Caco-2 (cell line): ENCODE data around the gene CORO2A. TPM values are rescaled to one million over a fixed set of nuclear protein-coding genes. Genes with fewer than 3 reads are reported as not detected.
"Not testable (repeated sequence)": the region's sequence is repeated elsewhere in the genome, so short reads cannot be mapped to it uniquely, and the experiment has no call there.

Experiments
- BruUV-seq: library from RNA; stranded (reverse); fragments of 400-500 nt; replicated peaks from 2 replicates; lab custom pipeline; 2021; lab: Mats Ljungman, UMichigan
- CTCF ChIA-PET: fragments of 300-600 bp; sonication (Branson Sonifier 250); formaldehyde crosslinking; loops from one replicate; lab custom pipeline; 2022; ENCODE audit warnings: antibody characterized with exemption; lab: Charles Lee
- POLR2A ChIA-PET: fragments of 300-600 bp; sonication (Branson Sonifier 250); formaldehyde crosslinking; loops from one replicate; lab custom pipeline; 2022; ENCODE audit warnings: antibody characterized with exemption; lab: Charles Lee
- DNase-seq, 2 experiments: peaks; one replicate each; pipeline versions ENCODE4 v3.0.0 to v3.0.0-alpha.2; 2020 to 2022
- H3K27me3 ChIP-seq: replicated peaks from 2 replicates; pipeline ENCODE4 v1.6.0; 2011; ENCODE audit warnings: low read length; ENCODE audit not compliant: control insufficient read depth, insufficient read depth
- H3K36me3 ChIP-seq: 2 replicates; pipeline ENCODE4 v1.5.1; 2011; ENCODE audit warnings: low read length; ENCODE audit not compliant: control insufficient read depth, insufficient read depth
- H3K4me1 ChIP-seq: fragments of 250-450 bp; sonication (Bioruptor Pico); 2 replicates; pipeline ENCODE4 v1.5.1; 2020; ENCODE audit warnings: mild to moderate bottlenecking
- H3K4me3 ChIP-seq: 2 replicates; pipeline ENCODE4 v1.5.1; 2011; ENCODE audit warnings: low read depth, mild to moderate bottlenecking, control low read depth, low read length
- H3K9me3 ChIP-seq: fragments of 250-450 bp; sonication (Bioruptor Pico); 2 replicates; pipeline ENCODE4 v1.5.1; 2020; ENCODE audit warnings: mild to moderate bottlenecking, moderate library complexity
- H3K27ac Mint-ChIP-seq: one replicate; pipeline ENCODE4 v1.8.0; 2022; ENCODE audit warnings: mixed read lengths; ENCODE audit not compliant: unreplicated experiment
- H3K27me3 Mint-ChIP-seq: one replicate; pipeline ENCODE4 v1.8.0; 2022; ENCODE audit warnings: mixed read lengths; ENCODE audit not compliant: insufficient read depth, unreplicated experiment
- H3K36me3 Mint-ChIP-seq: one replicate; pipeline ENCODE4 v1.8.0; 2022; ENCODE audit warnings: mild to moderate bottlenecking, mixed read lengths; ENCODE audit not compliant: insufficient read depth, unreplicated experiment
- H3K4me1 Mint-ChIP-seq: one replicate; pipeline ENCODE4 v1.8.0; 2022; ENCODE audit warnings: low read depth, mixed read lengths; ENCODE audit not compliant: unreplicated experiment
- H3K4me3 Mint-ChIP-seq: one replicate; pipeline ENCODE4 v1.8.0; 2022; ENCODE audit warnings: mild to moderate bottlenecking, moderate library complexity, mixed read lengths; ENCODE audit not compliant: unreplicated experiment
- H3K9me3 Mint-ChIP-seq: one replicate; pipeline ENCODE4 v1.8.0; 2022; ENCODE audit warnings: mixed read lengths; ENCODE audit not compliant: unreplicated experiment
- CTCF ChIP-seq, 2 experiments: fragments of 200-600 bp in 1 of 2; IDR thresholded peaks; 1 replicate in 1 of 2; 2 replicates in 1 of 2; pipeline versions ENCODE4 v1.5.1 to v1.8.0; 2011 to 2022; ENCODE audit warnings: antibody characterized with exemption in 1 of 2, control low read depth in 1 of 2, inconsistent platforms in 1 of 2, low read depth in 1 of 2, low read length in 1 of 2, mild to moderate bottlenecking in 1 of 2, moderate library complexity in 1 of 2; ENCODE audit not compliant: insufficient read depth in 1 of 2, severe bottlenecking in 1 of 2, unreplicated experiment in 1 of 2
- intact Hi-C: fragments of 100-400 bp; cut with micrococcal nuclease; formaldehyde crosslinking; loops from one replicate; pipeline ENCODE4 v1.10.0; 2022; ENCODE audit not compliant: unreplicated experiment
- total RNA-seq: library from RNA; stranded (reverse); gene quantifications from 2 replicates; pipeline ENCODE4 v1.2.3, GENCODE V29; 2022

The CORO2A gene
- total RNA-seq, 1 experiment from 2014 or later, result 18.9 TPM

- H3K36me3 ChIP-seq, result no peaks in the 10 kb centered on the region
- Mint-ChIP-seq H3K36me3 (no peaks in the 10 kb centered on the region), H3K9me3 (no peaks in the 10 kb centered on the region), H3K4me1 (peaks cover 29% of the 10 kb centered on the region), H3K27ac (peak overlapping the region; percentile 71), H3K27me3 (no peaks in the 10 kb centered on the region), H3K4me3 (peak overlapping the region; percentile 87)
- ChIA-PET CTCF (interaction anchor here (1.0 to 2.3 kb wide), 10 partner anchors 28 to 256 kb away, joined by 3 to 10 read pairs (median 5); partner anchors contain the start of genes CORO2A, TBC1D2 and TRMO), POLR2A (interaction anchor here (0.6 to 1.9 kb wide), 5 partner anchors 8 to 137 kb away, joined by 3 to 10 read pairs (median 7); partner anchors contain the start of gene TBC1D2)
- peaks cover 26% of the 10 kb centered on the region for H3K4me1 ChIP-seq
- TSS peak; percentile 22 for BruUV-seq
- DNase-seq, result peak; percentile 71 to 84
- H3K9me3 ChIP-seq, result no peaks in the 10 kb centered on the region
- no peak for TF ChIP-seq CTCF (IDR thresholded peaks at IDR 0.05; ENCODE audit: insufficient read depth in 1 of 2, low read depth in 1 of 2, low read length in 1 of 2, severe bottlenecking in 1 of 2, unreplicated experiment in 1 of 2)
- no peaks in the 10 kb centered on the region for H3K27me3 ChIP-seq
- H3K4me3 ChIP-seq, result peak overlapping the region; percentile 84
- intact Hi-C loops, result loop anchor here (1.0 to 2.0 kb wide), 5 partner anchors 18 to 145 kb away; no protein-coding TSS in a partner anchor
Measured at GRCh38 chr9:98117984-98118639, 74.3 kb downstream of the CORO2A start.

DNA sequence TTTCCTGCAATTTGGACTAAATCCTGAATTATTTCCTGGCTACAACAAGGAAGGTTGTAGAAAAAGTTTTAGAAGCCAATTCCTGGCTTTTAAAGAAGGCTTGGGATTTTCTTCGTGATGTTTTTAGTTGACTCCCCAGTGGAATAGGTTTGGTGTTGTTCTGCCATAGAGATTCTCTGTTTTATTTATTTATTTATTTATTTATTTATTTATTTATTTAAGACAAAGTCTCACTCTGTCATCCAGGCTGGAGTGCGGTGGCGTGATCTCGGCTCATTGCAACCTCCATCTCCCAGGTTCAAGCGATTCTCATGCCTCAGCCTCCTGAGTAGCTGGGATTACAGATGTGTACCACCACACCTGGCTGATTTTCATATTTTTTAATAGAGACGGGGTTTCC lies 75.3 kb downstream of the CORO2A start:
- H3K4me3 Mint-ChIP-seq, H3K4me3 ChIP-seq, BruUV-seq, H3K27me3 Mint-ChIP-seq, intact Hi-C loops, H3K27me3 ChIP-seq, H3K9me3 ChIP-seq, H3K36me3 Mint-ChIP-seq, DNase-seq, H3K27ac Mint-ChIP-seq, H3K36me3 ChIP-seq, H3K9me3 Mint-ChIP-seq, CTCF ChIA-PET: not testable (repeated sequence)
- H3K4me1 Mint-ChIP-seq, result peaks cover 29% of the 10 kb centered on the region
- peaks cover 26% of the 10 kb centered on the region for H3K4me1 ChIP-seq
- POLR2A ChIA-PET, result interaction anchor here (0.6 kb wide), 1 partner anchor 85 kb away, joined by 3 read pairs; no protein-coding TSS in a partner anchor

- intact Hi-C loops, result no loop called here
- H3K27me3 Mint-ChIP-seq, result no peaks in the 10 kb centered on the region
- Histone ChIP-seq H3K4me3 (no peak overlapping the region), H3K36me3 (peaks cover 8% of the 10 kb centered on the region), H3K9me3 (peaks cover 14% of the 10 kb centered on the region), H3K4me1 (no peaks in the 10 kb centered on the region), H3K27me3 (no peaks in the 10 kb centered on the region)
- DNase-seq, result no peak
- H3K9me3 Mint-ChIP-seq, result no peaks in the 10 kb centered on the region
- POLR2A ChIA-PET, result no interaction called here
- no peaks in the 10 kb centered on the region for H3K4me1 Mint-ChIP-seq
- no TSS peak for BruUV-seq
- peaks cover 42% of the 10 kb centered on the region for H3K36me3 Mint-ChIP-seq
- no peak overlapping the region for H3K4me3 Mint-ChIP-seq
- no peak for TF ChIP-seq CTCF (IDR thresholded peaks at IDR 0.05; ENCODE audit: insufficient read depth in 1 of 2, low read depth in 1 of 2, low read length in 1 of 2, severe bottlenecking in 1 of 2, unreplicated experiment in 1 of 2)
- CTCF ChIA-PET, result no interaction called here
- H3K27ac Mint-ChIP-seq, result no peak overlapping the region
Measured at GRCh38 chr9:98109052-98109451, 83.4 kb downstream of the CORO2A start.
